22Rv1 (cell line): Measurements from ENCODE around the gene FABP7.

Experiments
- H3K27ac ChIP-seq: fragments of 450-650 bp; 2 replicates; pipeline ENCODE4 v1.5.1; 2017
- ZFX ChIP-seq: fragments of 450-650 bp; IDR thresholded peaks from 2 replicates; pipeline ENCODE4 v1.6.1; 2017; ENCODE audit warnings: antibody characterized with exemption, borderline replicate concordance
- TF ChIP-seq, protein P1 (sequence below): fragments of 450-650 bp; IDR thresholded peaks from 2 replicates; pipeline ENCODE4 v1.5.1; 2017; ENCODE audit warnings: mild to moderate bottlenecking

The FABP7 gene

GRCh38 chr6:122779667-122780066, at the start of gene FABP7:
TSS of gene FABP7 (plus strand) at chr6:122779716. CDS start at chr6:122779795, 79 bp downstream.
- no peak for TF ChIP-seq ZFX
- TF ChIP-seq, protein P1, sequence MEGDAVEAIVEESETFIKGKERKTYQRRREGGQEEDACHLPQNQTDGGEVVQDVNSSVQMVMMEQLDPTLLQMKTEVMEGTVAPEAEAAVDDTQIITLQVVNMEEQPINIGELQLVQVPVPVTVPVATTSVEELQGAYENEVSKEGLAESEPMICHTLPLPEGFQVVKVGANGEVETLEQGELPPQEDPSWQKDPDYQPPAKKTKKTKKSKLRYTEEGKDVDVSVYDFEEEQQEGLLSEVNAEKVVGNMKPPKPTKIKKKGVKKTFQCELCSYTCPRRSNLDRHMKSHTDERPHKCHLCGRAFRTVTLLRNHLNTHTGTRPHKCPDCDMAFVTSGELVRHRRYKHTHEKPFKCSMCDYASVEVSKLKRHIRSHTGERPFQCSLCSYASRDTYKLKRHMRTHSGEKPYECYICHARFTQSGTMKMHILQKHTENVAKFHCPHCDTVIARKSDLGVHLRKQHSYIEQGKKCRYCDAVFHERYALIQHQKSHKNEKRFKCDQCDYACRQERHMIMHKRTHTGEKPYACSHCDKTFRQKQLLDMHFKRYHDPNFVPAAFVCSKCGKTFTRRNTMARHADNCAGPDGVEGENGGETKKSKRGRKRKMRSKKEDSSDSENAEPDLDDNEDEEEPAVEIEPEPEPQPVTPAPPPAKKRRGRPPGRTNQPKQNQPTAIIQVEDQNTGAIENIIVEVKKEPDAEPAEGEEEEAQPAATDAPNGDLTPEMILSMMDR, result no peak
- H3K27ac ChIP-seq, result no peak within 1 kb of the TSS

DNA sequence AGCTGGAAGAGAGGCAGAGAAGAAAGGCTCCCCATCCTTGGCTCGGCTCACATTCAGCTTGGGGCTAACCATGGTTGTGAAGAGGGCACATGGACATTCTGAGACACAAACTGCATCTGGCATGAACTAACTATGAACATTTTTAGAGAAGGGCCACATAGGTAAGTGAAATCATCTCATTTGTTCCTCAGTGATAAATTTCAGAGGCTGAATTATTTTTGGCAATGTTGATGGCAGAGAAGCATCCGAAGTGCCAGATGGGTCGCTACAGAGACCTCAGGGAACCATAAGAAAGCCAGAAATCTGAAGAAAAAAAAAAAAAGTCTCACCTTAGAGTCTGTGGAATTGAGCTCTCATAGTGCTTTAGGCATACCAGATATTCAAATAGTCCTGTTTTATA, 49.2 kb upstream of the FABP7 start:
- TF ChIP-seq, protein P1, result no peak
- no peak for TF ChIP-seq ZFX
- no peak overlapping the region for H3K27ac ChIP-seq

DNA sequence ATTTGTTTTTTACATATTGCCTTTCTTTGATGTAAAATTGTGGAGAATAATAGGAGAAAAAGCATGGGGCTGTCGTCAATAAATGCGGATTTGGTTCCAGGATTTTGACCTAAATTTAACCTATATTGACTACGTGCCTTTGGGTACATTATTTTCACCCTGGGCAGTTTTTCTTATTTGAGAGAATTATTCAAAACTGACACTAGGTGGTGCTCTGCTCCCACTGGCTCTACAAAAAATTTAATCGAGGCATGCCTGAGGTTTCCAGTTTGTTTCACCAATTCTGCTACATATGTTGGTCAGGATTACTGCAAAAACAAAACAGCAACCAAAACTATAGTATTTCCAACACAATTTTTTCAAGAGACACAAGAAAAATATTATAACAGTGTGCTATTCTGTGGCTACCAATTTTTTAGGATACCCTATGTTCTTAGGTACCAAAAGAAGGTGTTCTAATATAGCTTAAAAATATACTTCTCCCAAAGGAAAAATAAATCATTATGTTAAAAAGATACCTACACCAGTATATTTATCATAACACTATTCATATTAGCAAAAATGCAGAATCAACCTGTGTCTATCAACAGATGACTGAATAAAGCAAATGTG, 48.6 kb upstream of the FABP7 start:
- no peak overlapping the region for H3K27ac ChIP-seq
- TF ChIP-seq, protein P1, result peak; percentile 96
- no peak for TF ChIP-seq ZFX

- no peak for TF ChIP-seq ZFX
- no peak overlapping the region for H3K27ac ChIP-seq
These were observed 46.3 kb upstream of the FABP7 start for GRCh38 chr6:122733259-122733658.

GRCh38 chr6:122734529-122735395, 44.8 kb upstream of the FABP7 start:
- H3K27ac ChIP-seq, result peak overlapping the region; percentile 34; the same call in 1 of the 2 replicates
- TF ChIP-seq, protein P1, result no peak
- TF ChIP-seq ZFX, result no peak

DNA sequence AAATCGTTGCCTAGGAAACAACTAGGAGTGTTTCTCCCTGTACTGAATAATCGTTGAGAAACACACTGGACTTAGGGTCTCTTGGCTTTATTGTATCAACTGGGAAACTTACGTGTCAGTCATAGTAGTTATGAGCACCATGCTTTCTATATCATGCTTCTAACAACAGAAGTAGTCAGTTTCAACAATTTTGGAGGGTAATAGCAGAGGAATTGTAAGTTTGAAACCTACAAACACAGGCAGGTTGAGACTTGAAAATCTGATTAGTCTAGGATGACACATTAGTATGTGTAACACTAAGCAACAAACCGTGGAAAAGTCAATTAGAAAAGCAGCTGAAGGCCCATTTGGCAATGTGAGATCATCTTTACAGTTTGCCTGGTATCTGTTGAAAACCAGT, 43.9 kb upstream of the FABP7 start:
- TF ChIP-seq ZFX, result no peak
- TF ChIP-seq, protein P1, result no peak
- H3K27ac ChIP-seq, result peak overlapping the region; percentile 34

DNA sequence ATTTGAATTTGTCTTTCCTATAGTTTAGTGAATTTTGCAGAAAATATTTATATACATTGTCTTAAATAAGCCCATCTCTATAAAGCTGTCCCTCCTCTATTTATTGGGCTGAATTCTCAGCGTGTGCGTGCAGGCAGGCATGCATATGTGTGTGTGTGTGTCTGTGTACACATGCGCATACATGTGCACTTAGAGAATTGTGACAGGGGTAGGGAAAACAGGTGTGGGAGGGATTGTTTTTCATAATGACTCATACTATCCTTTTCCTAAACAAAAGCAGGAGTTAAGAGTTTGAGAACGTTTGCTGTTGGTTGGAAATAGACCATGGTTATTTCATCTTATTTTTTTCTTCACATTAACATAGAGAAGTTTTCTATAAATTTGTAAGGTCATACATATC, 43.4 kb upstream of the FABP7 start:
- TF ChIP-seq ZFX, result no peak
- TF ChIP-seq, protein P1, result no peak
- H3K27ac ChIP-seq, result peak overlapping the region; percentile 34
